Glutamatergic neuron (in vitro differentiated cells): ENCODE measurements around the gene EVI5L. TPM values are rescaled to one million over a fixed set of nuclear protein-coding genes. Genes with fewer than 3 reads are reported as not detected.

Source experiments
- DNase-seq: peaks from one replicate; pipeline ENCODE4 v3.0.0; 2022
- H3K27ac Mint-ChIP-seq: one replicate; pipeline ENCODE4 v1.8.0; 2020; ENCODE audit warnings: mild to moderate bottlenecking, mixed read lengths, inconsistent platforms; ENCODE audit not compliant: unreplicated experiment
- H3K27me3 Mint-ChIP-seq: one replicate; pipeline ENCODE4 v1.8.0; 2020; ENCODE audit warnings: mild to moderate bottlenecking, moderate library complexity, mixed read lengths, inconsistent platforms; ENCODE audit not compliant: unreplicated experiment
- H3K36me3 Mint-ChIP-seq: one replicate; pipeline ENCODE4 v1.8.0; 2020; ENCODE audit warnings: mild to moderate bottlenecking, mixed read lengths, inconsistent platforms; ENCODE audit not compliant: unreplicated experiment
- H3K4me1 Mint-ChIP-seq: one replicate; pipeline ENCODE4 v1.8.0; 2020; ENCODE audit warnings: mild to moderate bottlenecking, low read depth, mixed read lengths, inconsistent platforms; ENCODE audit not compliant: unreplicated experiment
- H3K4me3 Mint-ChIP-seq: one replicate; pipeline ENCODE4 v1.8.0; 2020; ENCODE audit warnings: mild to moderate bottlenecking, mixed read lengths, inconsistent platforms; ENCODE audit not compliant: unreplicated experiment
- H3K9me3 Mint-ChIP-seq: one replicate; pipeline ENCODE4 v1.8.0; 2020; ENCODE audit warnings: mild to moderate bottlenecking, moderate library complexity, mixed read lengths, inconsistent platforms; ENCODE audit not compliant: unreplicated experiment
- total RNA-seq: library from RNA; stranded (reverse); fragmentation: NEBNext Ultra II Directional; extraction: Animal tissue kit (Norgen Biotek cat#: 25700); gene quantifications from one replicate; pipeline ENCODE4 v1.2.1, GENCODE V29; 2021; ENCODE audit not compliant: unreplicated experiment
- TF ChIP-seq, protein P1 (sequence below): fragments of 200-600 bp; sonication (generic); IDR thresholded peaks from one replicate; pipeline ENCODE4 v1.5.0; 2021; ENCODE audit not compliant: partially characterized antibody, unreplicated experiment

EVI5L gene
- total RNA-seq, 1 donor from 2014 or later = 36.4 TPM

DNA sequence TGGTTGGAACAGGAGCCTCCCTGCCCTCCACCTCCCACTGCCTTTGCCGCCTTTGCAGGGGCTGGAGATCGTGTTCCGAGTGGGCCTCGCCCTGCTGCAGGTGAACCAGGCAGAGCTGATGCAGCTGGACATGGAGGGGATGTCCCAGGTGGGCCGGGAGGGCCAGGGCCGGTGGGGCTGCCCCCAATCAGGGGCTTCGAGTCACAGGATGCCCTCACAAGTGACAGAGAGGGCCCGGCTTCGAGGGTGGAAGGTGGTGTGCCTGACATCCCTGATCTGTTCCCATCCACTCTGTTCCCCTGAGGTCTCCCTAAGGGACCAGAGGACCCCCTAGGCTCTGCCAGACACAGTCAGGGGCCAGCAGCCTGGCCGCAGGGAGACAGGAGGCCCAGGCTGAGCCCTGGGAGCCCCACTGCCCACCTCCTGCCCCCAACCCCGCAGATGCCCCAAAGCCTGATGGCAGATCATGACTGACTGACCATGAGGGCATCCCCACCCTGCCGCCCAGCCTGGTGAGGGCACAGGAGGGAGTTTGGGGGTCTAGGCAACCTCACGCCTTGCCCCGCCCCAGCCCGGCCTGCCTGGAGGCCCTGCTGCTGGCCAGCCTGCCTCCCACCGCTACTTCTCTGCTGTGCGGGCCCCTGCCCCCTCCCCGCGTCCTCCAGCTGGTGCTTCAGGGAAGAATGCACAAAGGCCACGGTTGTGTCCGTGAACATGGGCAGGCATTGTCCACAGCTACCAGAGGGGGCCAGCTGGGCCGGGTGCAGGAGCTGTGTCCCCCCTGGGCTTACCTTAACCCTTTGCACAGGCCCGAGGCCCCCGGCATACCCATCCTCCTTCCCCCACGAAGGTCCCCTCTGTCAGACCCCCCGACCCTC lies 21.8 kb downstream of the EVI5L start:
- no peaks in the 10 kb centered on the region for H3K36me3 Mint-ChIP-seq
- DNase-seq = peak; percentile 50
- H3K27ac Mint-ChIP-seq = no peak overlapping the region
- H3K9me3 Mint-ChIP-seq = peaks cover 7% of the 10 kb centered on the region
- TF ChIP-seq, protein P1, sequence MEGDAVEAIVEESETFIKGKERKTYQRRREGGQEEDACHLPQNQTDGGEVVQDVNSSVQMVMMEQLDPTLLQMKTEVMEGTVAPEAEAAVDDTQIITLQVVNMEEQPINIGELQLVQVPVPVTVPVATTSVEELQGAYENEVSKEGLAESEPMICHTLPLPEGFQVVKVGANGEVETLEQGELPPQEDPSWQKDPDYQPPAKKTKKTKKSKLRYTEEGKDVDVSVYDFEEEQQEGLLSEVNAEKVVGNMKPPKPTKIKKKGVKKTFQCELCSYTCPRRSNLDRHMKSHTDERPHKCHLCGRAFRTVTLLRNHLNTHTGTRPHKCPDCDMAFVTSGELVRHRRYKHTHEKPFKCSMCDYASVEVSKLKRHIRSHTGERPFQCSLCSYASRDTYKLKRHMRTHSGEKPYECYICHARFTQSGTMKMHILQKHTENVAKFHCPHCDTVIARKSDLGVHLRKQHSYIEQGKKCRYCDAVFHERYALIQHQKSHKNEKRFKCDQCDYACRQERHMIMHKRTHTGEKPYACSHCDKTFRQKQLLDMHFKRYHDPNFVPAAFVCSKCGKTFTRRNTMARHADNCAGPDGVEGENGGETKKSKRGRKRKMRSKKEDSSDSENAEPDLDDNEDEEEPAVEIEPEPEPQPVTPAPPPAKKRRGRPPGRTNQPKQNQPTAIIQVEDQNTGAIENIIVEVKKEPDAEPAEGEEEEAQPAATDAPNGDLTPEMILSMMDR = no peak
- H3K4me3 Mint-ChIP-seq = peak overlapping the region; percentile 52
- peaks cover 3% of the 10 kb centered on the region for H3K4me1 Mint-ChIP-seq
- H3K27me3 Mint-ChIP-seq = peaks cover 9% of the 10 kb centered on the region

DNA sequence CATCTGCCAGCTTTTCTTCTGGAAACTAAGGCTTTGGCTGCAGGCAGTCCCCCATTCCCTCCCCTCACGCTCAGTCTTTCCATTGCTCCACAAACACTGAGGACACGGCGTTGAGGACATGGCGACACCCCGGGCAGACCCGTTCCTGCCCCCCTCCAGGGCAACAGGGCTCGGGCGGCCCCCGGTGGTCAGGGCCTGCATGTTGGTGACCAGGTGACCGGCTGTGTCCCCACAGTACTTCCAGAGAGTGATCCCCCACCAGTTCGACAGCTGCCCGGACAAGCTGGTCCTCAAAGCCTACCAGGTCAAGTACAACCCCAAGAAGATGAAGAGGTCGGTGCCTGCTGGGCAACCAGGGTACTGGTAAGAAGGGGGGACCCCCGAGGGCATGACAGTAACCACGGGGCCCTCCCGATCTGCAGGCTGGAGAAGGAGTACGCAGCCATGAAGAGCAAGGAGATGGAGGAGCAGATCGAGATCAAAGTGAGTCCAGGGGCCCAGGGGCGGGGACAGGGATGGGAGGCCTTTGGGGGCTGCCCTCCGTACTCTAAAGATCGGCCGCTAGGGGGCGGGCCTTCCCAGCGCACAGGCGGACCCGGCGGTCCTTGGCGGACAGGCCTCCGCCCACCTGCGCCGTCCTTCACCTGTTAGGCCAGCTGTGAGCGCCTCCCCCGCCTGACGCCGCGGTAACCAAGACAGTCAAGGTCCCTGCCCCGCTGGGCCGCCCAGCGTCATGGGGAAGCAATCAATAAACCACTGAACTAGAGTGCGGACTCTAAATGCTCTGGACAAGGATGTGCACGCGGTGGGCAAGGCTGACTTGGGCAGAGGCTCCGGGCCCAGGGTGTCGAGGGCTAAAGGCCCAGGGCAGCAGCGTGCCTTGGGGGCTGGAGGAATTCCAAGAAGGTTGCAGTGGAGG lies 23.1 kb downstream of the EVI5L start:
- TF ChIP-seq, protein P1 = peak; percentile 97
- Mint-ChIP-seq H3K4me3 (peak overlapping the region; percentile 63), H3K27ac (peak overlapping the region; percentile 52), H3K9me3 (peaks cover 8% of the 10 kb centered on the region), H3K4me1 (peaks cover 3% of the 10 kb centered on the region), H3K27me3 (peaks cover 9% of the 10 kb centered on the region), H3K36me3 (no peaks in the 10 kb centered on the region)
- DNase-seq = peak; percentile 90

DNA sequence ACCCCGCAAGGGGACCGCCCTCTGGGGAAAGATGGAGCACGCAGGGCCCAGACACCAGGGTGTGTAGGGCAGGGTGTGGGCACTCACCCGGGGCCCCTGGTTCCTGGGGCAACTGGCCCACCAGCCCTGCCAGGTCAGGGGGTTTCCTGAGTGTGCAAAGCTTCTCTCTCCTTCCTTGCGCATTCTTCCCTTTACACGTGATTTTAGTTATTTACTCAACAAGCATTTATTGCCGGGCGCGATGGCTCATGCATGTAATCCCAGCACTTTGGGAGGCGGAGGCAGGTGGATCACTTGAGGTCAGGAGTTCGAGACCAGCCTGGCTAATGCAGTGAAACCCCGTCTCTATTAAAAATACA lies 23.7 kb downstream of the EVI5L start:
- Mint-ChIP-seq H3K4me1 (peaks cover 4% of the 10 kb centered on the region), H3K36me3 (no peaks in the 10 kb centered on the region), H3K4me3 (no peak overlapping the region), H3K27me3 (peaks cover 11% of the 10 kb centered on the region), H3K27ac (peak overlapping the region; percentile 43), H3K9me3 (peaks cover 7% of the 10 kb centered on the region)
- DNase-seq = no peak
- TF ChIP-seq, protein P1 = no peak

DNA sequence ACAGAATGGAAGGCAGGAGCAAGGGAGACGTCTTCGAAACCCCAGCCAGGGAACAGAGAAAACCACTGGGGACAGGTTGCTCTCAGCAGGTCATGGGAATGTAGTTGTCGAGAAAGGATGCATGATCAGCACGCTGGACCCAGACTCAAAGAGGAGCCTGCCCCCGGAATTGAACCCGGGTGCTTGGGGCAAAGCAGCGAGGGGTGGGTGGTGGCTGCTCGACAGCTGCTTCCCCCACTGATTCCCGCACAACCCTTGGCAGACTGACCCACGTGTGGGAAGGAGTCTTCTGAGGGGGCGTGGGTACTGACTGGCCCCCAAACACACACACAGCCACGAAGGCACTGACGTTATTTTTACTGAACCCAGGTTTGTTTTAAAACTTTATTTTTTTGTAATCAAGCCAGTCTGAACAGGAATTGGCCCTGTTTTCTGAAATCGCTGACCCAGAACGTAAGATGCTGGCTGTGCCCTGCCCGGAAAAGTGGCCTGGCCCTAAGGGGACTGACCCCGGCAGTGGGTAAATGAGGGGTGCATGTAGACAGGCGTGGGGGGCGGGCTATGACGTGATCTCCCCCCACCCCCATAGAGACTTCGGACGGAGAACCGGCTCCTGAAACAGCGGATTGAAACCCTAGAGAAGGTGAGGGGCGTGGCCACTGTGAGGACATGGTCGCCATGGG lies 25.5 kb downstream of the EVI5L start:
- Mint-ChIP-seq H3K27me3 (peaks cover 10% of the 10 kb centered on the region), H3K9me3 (peaks cover 7% of the 10 kb centered on the region), H3K27ac (no peak overlapping the region), H3K4me3 (no peak overlapping the region), H3K36me3 (no peaks in the 10 kb centered on the region), H3K4me1 (peaks cover 4% of the 10 kb centered on the region)
- no peak for DNase-seq
- TF ChIP-seq, protein P1 = no peak
